Measurements from ENCODE around the gene CBFB.

The CBFB gene

GRCh38 chr16:67129422-67129821, 100.5 kb downstream of the CBFB start:
- DNase-seq (ENCODE audit: low spot score), result no peak

GRCh38 chr16:67137605-67138004, 108.7 kb downstream of the CBFB start:
- DNase-seq (ENCODE audit: low spot score), result no peak

GRCh38 chr16:67141391-67141790, 112.4 kb downstream of the CBFB start:
- DNase-seq (ENCODE audit: low spot score), result no peak

- DNase-seq (ENCODE audit: low spot score), result no peak
These were observed 113.4 kb downstream of the CBFB start for GRCh38 chr16:67142342-67142741.

- DNase-seq (ENCODE audit: low spot score), result no peak
These were observed 116.0 kb downstream of the CBFB start for GRCh38 chr16:67144943-67145342.

- no peak for DNase-seq (ENCODE audit: low spot score)
These were observed 116.8 kb downstream of the CBFB start for GRCh38 chr16:67145746-67146145.

- no peak for DNase-seq (ENCODE audit: low spot score)
These were observed 117.8 kb downstream of the CBFB start for GRCh38 chr16:67146523-67147357.

GRCh38 chr16:67147437-67148140, 118.6 kb downstream of the CBFB start:
- DNase-seq (ENCODE audit: low spot score), result no peak

- DNase-seq (ENCODE audit: low spot score), result no peak
These were observed 119.3 kb downstream of the CBFB start for GRCh38 chr16:67148221-67148620.

GRCh38 chr16:67148656-67149275, 119.8 kb downstream of the CBFB start:
- no peak for DNase-seq (ENCODE audit: low spot score)

GRCh38 chr16:67149276-67150046, 120.5 kb downstream of the CBFB start:
- DNase-seq (ENCODE audit: low spot score), result no peak

GRCh38 chr16:67150047-67150832, 121.3 kb downstream of the CBFB start:
- no peak for DNase-seq (ENCODE audit: low spot score)
